ENCODE data around the gene OSCP1. TPM values are rescaled to one million over a fixed set of nuclear protein-coding genes. Genes with fewer than 3 reads are reported as not detected.

OSCP1 gene
- total and polyA plus RNA-seq, 8 donors = 9.3 to 23.4 (median 14.5) TPM

DNA sequence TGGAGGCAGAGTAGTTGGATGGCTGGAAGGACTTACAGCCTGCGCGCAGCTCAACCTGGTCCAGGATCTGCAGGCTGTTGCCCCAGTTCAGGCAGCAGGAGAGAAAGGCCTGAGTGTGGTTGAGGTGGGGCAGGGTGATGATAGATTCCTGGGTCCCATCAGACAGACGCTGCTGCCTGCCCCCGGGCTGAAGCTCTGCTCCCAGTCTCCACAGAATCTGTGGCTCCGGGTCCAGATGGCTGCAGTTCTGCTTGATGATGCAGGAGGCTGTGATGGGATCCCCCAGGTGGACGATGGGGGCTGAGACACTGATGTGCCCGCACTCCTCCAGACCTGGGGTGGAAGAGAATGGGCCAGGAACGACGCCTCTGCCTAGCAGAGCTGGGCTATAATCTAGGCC, 25.1 kb upstream of the OSCP1 start:
- no peak for ATAC-seq
- peaks cover 0 to 97% of the 10 kb centered on the region in 2 donors for H3K36me3 ChIP-seq
- H3K27me3 ChIP-seq = no peaks in the 10 kb centered on the region
- no peak for DNase-seq
- no peaks in the 10 kb centered on the region for H3K9me3 ChIP-seq
- no peak overlapping the region for H3K4me3 ChIP-seq
- peak overlapping the region in 1 of 2 donors; percentile 18 for H3K27ac ChIP-seq
- intact Hi-C loops (cut with DNase I) = no loop called here
- H3K4me1 ChIP-seq = peaks cover 0 to 60% of the 10 kb centered on the region in 2 donors
- TF ChIP-seq, protein P1, sequence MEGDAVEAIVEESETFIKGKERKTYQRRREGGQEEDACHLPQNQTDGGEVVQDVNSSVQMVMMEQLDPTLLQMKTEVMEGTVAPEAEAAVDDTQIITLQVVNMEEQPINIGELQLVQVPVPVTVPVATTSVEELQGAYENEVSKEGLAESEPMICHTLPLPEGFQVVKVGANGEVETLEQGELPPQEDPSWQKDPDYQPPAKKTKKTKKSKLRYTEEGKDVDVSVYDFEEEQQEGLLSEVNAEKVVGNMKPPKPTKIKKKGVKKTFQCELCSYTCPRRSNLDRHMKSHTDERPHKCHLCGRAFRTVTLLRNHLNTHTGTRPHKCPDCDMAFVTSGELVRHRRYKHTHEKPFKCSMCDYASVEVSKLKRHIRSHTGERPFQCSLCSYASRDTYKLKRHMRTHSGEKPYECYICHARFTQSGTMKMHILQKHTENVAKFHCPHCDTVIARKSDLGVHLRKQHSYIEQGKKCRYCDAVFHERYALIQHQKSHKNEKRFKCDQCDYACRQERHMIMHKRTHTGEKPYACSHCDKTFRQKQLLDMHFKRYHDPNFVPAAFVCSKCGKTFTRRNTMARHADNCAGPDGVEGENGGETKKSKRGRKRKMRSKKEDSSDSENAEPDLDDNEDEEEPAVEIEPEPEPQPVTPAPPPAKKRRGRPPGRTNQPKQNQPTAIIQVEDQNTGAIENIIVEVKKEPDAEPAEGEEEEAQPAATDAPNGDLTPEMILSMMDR (IDR thresholded peaks at IDR 0.05) = no peak

DNA sequence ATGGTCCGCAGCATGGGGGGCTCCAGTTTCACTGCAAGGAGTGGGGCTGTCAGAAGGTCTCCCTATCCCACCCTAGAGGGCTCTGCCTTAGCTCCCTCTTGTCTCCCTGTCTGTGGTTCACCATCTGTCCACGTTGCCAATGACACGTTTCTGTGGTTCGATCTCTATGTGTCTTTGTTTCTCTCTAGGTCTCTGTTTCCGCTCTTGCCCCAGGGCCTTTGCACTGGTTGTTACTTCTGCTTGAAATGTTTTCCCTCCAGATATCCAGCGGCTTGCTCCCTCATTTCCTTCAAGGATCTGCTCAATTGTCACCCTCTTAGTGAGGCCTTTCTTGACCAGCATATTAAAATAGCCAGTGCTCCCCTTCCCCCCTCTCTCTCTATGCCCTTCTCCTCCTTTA, 22.4 kb upstream of the OSCP1 start:
- Histone ChIP-seq H3K4me1 (peaks cover 0 to 34% of the 10 kb centered on the region in 2 donors), H3K9me3 (no peaks in the 10 kb centered on the region), H3K36me3 (peaks cover 0 to 100% of the 10 kb centered on the region in 2 donors), H3K27me3 (no peaks in the 10 kb centered on the region), H3K27ac (no peak overlapping the region), H3K4me3 (no peak overlapping the region)
- intact Hi-C loops (cut with DNase I) = no loop called here
- TF ChIP-seq, protein P1 (IDR thresholded peaks at IDR 0.05) = no peak
- DNase-seq = no peak
- no peak for ATAC-seq

DNA sequence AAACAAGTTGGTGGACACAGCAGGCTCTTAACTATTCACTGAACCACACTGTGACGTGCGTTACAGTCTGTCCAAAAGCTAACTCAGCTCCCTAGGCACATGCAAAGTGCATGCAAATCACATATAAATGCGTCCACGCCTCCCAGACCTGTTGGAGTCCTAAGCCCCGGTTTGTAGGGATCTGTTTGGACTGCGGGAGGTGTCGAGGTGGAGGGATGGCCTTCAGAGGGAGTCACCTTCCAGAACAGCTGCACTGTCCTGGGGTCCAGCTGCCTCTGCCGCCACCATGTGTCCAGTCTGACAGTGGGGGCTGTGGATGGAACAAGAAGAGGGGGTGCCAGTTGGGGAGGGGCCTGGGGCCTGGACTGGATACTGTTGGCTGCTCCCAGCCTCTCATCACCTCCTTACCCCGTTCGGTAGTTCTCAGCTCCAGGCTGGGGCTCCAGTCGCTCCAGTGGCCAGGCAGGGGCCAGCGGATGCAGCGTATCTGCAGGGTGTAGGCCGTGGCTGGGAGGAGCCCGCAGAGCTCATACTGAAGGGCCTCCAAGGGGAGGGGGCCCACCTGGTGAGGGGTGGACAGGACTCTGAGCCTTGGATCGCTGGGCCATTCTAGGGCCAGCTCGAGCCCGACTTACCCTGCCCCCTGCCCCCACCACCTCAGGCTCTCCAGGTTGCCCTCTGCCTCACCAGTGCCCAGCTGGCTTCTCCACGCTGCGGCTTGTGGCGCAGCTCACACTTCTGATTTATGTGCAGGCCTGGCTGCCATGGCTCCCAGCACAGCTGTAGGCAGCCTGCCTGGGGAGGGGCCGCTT, 21.8 kb upstream of the OSCP1 start:
- ATAC-seq = no peak
- intact Hi-C loops (cut with DNase I) = no loop called here
- no peak for DNase-seq
- no peak overlapping the region for H3K27ac ChIP-seq
- no peak overlapping the region for H3K4me3 ChIP-seq
- H3K9me3 ChIP-seq = no peaks in the 10 kb centered on the region
- H3K27me3 ChIP-seq = no peaks in the 10 kb centered on the region
- peaks cover 0 to 28% of the 10 kb centered on the region in 2 donors for H3K4me1 ChIP-seq
- TF ChIP-seq, protein P1 (IDR thresholded peaks at IDR 0.05) = no peak
- H3K36me3 ChIP-seq = peaks cover 0 to 100% of the 10 kb centered on the region in 2 donors

DNA sequence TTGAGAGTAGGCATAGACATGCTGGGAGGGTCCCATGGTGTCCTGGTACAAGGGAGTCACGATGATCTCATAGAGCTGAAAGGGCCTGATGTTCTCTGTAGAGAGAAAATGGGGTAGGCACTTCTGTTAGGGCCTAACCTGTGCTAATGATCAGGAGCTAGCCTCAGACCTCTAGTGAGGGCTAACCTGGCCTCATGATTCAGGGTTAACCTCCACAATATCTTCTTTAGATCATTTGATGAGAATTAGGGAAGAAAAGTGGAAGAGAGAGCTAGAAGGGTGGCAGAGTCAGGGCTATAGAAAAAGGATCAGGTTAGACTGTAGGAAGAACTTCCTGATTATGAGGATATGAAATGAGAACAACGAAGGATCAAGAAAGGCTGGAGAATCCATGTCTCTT, 18.9 kb upstream of the OSCP1 start:
- no peaks in the 10 kb centered on the region for H3K27me3 ChIP-seq
- H3K9me3 ChIP-seq = no peaks in the 10 kb centered on the region
- peaks cover 11 to 21% of the 10 kb centered on the region in 2 donors for H3K4me1 ChIP-seq
- no peak overlapping the region for H3K4me3 ChIP-seq
- intact Hi-C loops (cut with DNase I) = no loop called here
- no peak overlapping the region for H3K27ac ChIP-seq
- DNase-seq = no peak
- no peak for ATAC-seq
- H3K36me3 ChIP-seq = peaks cover 0 to 80% of the 10 kb centered on the region in 2 donors
- TF ChIP-seq, protein P1 (IDR thresholded peaks at IDR 0.05) = no peak

DNA sequence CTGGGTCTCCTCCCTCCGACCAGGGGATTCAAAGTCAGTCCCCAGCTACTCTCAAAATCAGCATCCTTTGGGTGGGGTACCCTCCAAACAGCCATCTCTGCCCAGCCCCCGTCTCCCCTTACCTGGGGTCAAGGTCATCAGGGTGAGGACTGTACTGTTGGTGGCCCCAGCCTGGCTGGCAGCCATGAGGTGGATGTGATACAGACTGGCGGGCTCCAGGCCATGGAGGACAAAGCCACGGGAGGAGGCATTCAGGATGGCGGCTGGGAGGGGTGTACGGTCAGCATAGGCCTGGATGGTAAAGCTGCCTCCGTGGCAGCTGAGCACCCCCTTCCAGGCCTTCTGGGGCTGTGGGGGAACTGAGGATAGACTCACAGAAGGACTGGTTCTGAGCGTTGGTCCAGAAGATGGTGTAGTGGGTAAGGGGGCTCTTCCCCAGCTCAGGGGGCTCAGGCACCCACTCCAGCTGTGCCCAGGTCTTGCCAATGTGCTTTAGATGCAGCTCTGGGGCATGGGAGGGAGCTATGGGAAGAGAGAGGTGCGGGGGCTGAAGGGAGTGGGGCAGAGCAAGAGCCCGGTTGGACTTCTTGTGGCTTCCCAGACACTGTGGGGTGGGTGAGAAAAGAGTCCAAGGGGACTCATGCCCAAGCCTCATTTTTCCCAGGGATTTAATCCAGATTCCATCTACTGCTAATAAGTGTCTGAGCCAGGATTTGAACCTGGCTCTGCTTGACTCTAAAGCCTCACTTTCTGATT, 17.6 kb upstream of the OSCP1 start:
- Histone ChIP-seq H3K4me3 (no peak overlapping the region), H3K36me3 (peaks cover 0 to 67% of the 10 kb centered on the region in 2 donors), H3K27ac (no peak overlapping the region), H3K27me3 (no peaks in the 10 kb centered on the region), H3K4me1 (peaks cover 16 to 31% of the 10 kb centered on the region in 2 donors), H3K9me3 (no peaks in the 10 kb centered on the region)
- TF ChIP-seq, protein P1 (IDR thresholded peaks at IDR 0.05) = no peak
- no peak for ATAC-seq
- DNase-seq = no peak
- intact Hi-C loops (cut with DNase I) = no loop called here
